ENCODE measurements around the gene OR52A1. TPM values are rescaled to one million over a fixed set of nuclear protein-coding genes. Genes with fewer than 3 reads are reported as not detected.
A peak's percentile ranks its signal among the peaks of the same experiment; 100 is the strongest.

The OR52A1 gene
- total and polyA plus RNA-seq, 9 of the 15 experiments (the other 6 are each of a cell fraction or from before 2014, with no cell fraction given), result under 0.01 to 0.33 (median 0.13) TPM; not detected in 3

GRCh38 chr11:5107285-5107684 lies 47.3 kb downstream of the OR52A1 start (continued):
- 0 out of 2 replicates have a peak, but pooled peaks have one; percentile 15 for TF ChIP-seq MAFG (tag; conservative IDR thresholded peaks at IDR 0.05)
- no peak for TF ChIP-seq ASH1L (IDR thresholded peaks at IDR 0.05; ENCODE audit: borderline replicate concordance, low read depth, partially characterized antibody)
- TF ChIP-seq SOX6 (IDR thresholded peaks at IDR 0.05), result peak; percentile 95
- peak; percentile 86 for TF ChIP-seq ARID1B (IDR thresholded peaks at IDR 0.05)
- TF ChIP-seq POLR2AphosphoS5 (IDR thresholded peaks at IDR 0.05; ENCODE audit: control insufficient read depth, insufficient read depth, low read depth, low read length), result peak; percentile 54; the same call in 1 of the 2 replicates
- peak; percentile 59 for TF ChIP-seq NFE2 (IDR thresholded peaks at IDR 0.05; ENCODE audit: low read depth)
- no peak for TF ChIP-seq ZFP36 (IDR thresholded peaks at IDR 0.05; ENCODE audit: low read depth, low read length, partially characterized antibody)
- 0 out of 2 replicates have a peak, but pooled peaks have one; percentile 22 for TF ChIP-seq LEF1 (IDR thresholded peaks at IDR 0.05)
- TF ChIP-seq SMARCE1 (IDR thresholded peaks at IDR 0.05), result peak; percentile 75
- TF ChIP-seq ARNT (IDR thresholded peaks at IDR 0.05), result 0 out of 4 replicates have a peak, but pooled peaks of 1 of the 2 experiments have one; percentile 19
- peak; percentile 47; the same call in 1 of the 2 replicates for TF ChIP-seq EP300 (IDR thresholded peaks at IDR 0.05; ENCODE audit: low read length)
- TF ChIP-seq KDM1A (IDR thresholded peaks at IDR 0.05), result peak; percentile 74 to 78
- peak; percentile 46; the same call in 1 of the 2 replicates for TF ChIP-seq NCOR1 (IDR thresholded peaks at IDR 0.05)
- peak; percentile 92 for TF ChIP-seq JUND (IDR thresholded peaks at IDR 0.05; ENCODE audit: borderline replicate concordance, low read depth, low read length)
- TF ChIP-seq JUND (tag; IDR thresholded peaks at IDR 0.05; ENCODE audit: borderline replicate concordance, low read depth, low read length), result peak; percentile 93
